ENCODE data around the gene C1RL. TPM values are rescaled to one million over a fixed set of nuclear protein-coding genes. Genes with fewer than 3 reads are reported as not detected.

The C1RL gene
- total RNA-seq, 1 donor from 2014 or later = 26.6 TPM

- TF ChIP-seq CTCF (IDR thresholded peaks at IDR 0.05; ENCODE audit: insufficient read depth, low read length, poor library complexity, severe bottlenecking) = no peak
- Histone ChIP-seq H3K27me3 (ENCODE audit: control insufficient read depth, insufficient read depth, low read length) (peaks cover 6% of the 10 kb centered on the region), H3K36me3 (ENCODE audit: control insufficient read depth, insufficient read depth, low read length) (peaks cover 1% of the 10 kb centered on the region), H3K4me3 (ENCODE audit: low read depth, low read length) (no peak overlapping the region)
- no peak for DNase-seq (ENCODE audit: low read depth)
Measured at GRCh38 chr12:7096006-7096932, 12.7 kb downstream of the C1RL start.

GRCh38 chr12:7093892-7094291 lies 15.1 kb downstream of the C1RL start:
- no peak for DNase-seq (ENCODE audit: low read depth)
- TF ChIP-seq CTCF (IDR thresholded peaks at IDR 0.05; ENCODE audit: insufficient read depth, low read length, poor library complexity, severe bottlenecking) = no peak
- no peaks in the 10 kb centered on the region for H3K36me3 ChIP-seq (ENCODE audit: control insufficient read depth, insufficient read depth, low read length)
- H3K4me3 ChIP-seq (ENCODE audit: low read depth, low read length) = no peak overlapping the region
- H3K27me3 ChIP-seq (ENCODE audit: control insufficient read depth, insufficient read depth, low read length) = peaks cover 8% of the 10 kb centered on the region

GRCh38 chr12:7093486-7093885 lies 15.5 kb downstream of the C1RL start:
- H3K4me3 ChIP-seq (ENCODE audit: low read depth, low read length) = no peak overlapping the region
- no peak for TF ChIP-seq CTCF (IDR thresholded peaks at IDR 0.05; ENCODE audit: insufficient read depth, low read length, poor library complexity, severe bottlenecking)
- peaks cover 8% of the 10 kb centered on the region for H3K27me3 ChIP-seq (ENCODE audit: control insufficient read depth, insufficient read depth, low read length)
- DNase-seq (ENCODE audit: low read depth) = no peak
- H3K36me3 ChIP-seq (ENCODE audit: control insufficient read depth, insufficient read depth, low read length) = no peaks in the 10 kb centered on the region

- DNase-seq (ENCODE audit: low read depth) = no peak
- Histone ChIP-seq H3K27me3 (ENCODE audit: control insufficient read depth, insufficient read depth, low read length) (peaks cover 8% of the 10 kb centered on the region), H3K4me3 (ENCODE audit: low read depth, low read length) (no peak overlapping the region), H3K36me3 (ENCODE audit: control insufficient read depth, insufficient read depth, low read length) (no peaks in the 10 kb centered on the region)
- no peak for TF ChIP-seq CTCF (IDR thresholded peaks at IDR 0.05; ENCODE audit: insufficient read depth, low read length, poor library complexity, severe bottlenecking)
Measured at GRCh38 chr12:7092986-7093460, 16.0 kb downstream of the C1RL start.

GRCh38 chr12:7092229-7092985 lies 16.6 kb downstream of the C1RL start, which contains the start of gene C1R:
Gene C1R, minus strand, starts transcription at chr12:7092445. Its CDS starts 57 bp downstream, at chr12:7092388.
- DNase-seq (ENCODE audit: low read depth) = peak; percentile 18
- H3K4me3 ChIP-seq (ENCODE audit: low read depth, low read length) = peak within 1 kb of the TSS; percentile 34
- peaks cover 8% of the 10 kb centered on the region for H3K27me3 ChIP-seq (ENCODE audit: control insufficient read depth, insufficient read depth, low read length)
- TF ChIP-seq CTCF (IDR thresholded peaks at IDR 0.05; ENCODE audit: insufficient read depth, low read length, poor library complexity, severe bottlenecking) = peak; percentile 83
- H3K36me3 ChIP-seq (ENCODE audit: control insufficient read depth, insufficient read depth, low read length) = no peaks in the 10 kb centered on the region
